SU-DHL-6 (cell line): ENCODE results near the gene AKT1S1.
A peak's percentile ranks its signal among the peaks of the same experiment; 100 is the strongest.

Experiments
- H2AFZ ChIP-seq: fragments of 200-600 bp; sonication (generic); 2 replicates; pipeline ENCODE4 v1.6.1; 2014; ENCODE audit warnings: low read depth, mild to moderate bottlenecking, moderate library complexity, mixed read lengths, antibody characterized with exemption, low read length; ENCODE audit not compliant: severe bottlenecking
- H3F3A ChIP-seq: fragments of 200-600 bp; shearing (Covaris generic); 2 replicates; pipeline ENCODE4 v1.6.0; 2016; ENCODE audit warnings: antibody characterized with exemption, mild to moderate bottlenecking; ENCODE audit not compliant: insufficient read depth
- H3K27ac ChIP-seq: fragments of 200-600 bp; sonication (generic); 2 replicates; pipeline ENCODE4 v1.5.1; 2016; ENCODE audit warnings: low read depth, mild to moderate bottlenecking, low read length, moderate library complexity, mixed read lengths
- H3K27me3 ChIP-seq: fragments of 200-600 bp; sonication (generic), shearing (Covaris generic); 2 replicates; pipeline ENCODE4 v1.6.0; 2014; ENCODE audit warnings: mild to moderate bottlenecking, low read length
- H3K36me3 ChIP-seq: fragments of 200-600 bp; sonication (generic); 2 replicates; pipeline ENCODE4 v1.6.1; 2014; ENCODE audit warnings: mild to moderate bottlenecking, low read length, mixed read lengths
- H3K4me2 ChIP-seq: fragments of 300-600, 200-600 bp; shearing (Covaris generic), sonication (generic); 2 replicates; pipeline ENCODE4 v1.6.0; 2014; ENCODE audit warnings: low read length, low read depth, mild to moderate bottlenecking; ENCODE audit not compliant: poor library complexity, severe bottlenecking
- H3K4me3 ChIP-seq: fragments of 200-600 bp; sonication (generic); 2 replicates; pipeline ENCODE4 v1.5.1; 2014; ENCODE audit warnings: antibody characterized with exemption, low read length, mild to moderate bottlenecking, mixed read lengths; ENCODE audit not compliant: insufficient read depth, poor library complexity, severe bottlenecking
- H3K79me2 ChIP-seq: fragments of 200-600 bp; sonication (generic); 2 replicates; pipeline ENCODE4 v1.6.1; 2014; ENCODE audit warnings: mild to moderate bottlenecking, low read length, moderate library complexity; ENCODE audit not compliant: insufficient read depth
- H3K9ac ChIP-seq: fragments of 200-600 bp; sonication (generic); 2 replicates; pipeline ENCODE4 v1.7.0; 2014; ENCODE audit warnings: mild to moderate bottlenecking, low read length
- H3K9me2 ChIP-seq: fragments of 200-600 bp; sonication (generic); replicated peaks from 2 replicates; pipeline ENCODE4 v1.6.1; 2014; ENCODE audit warnings: low read length; ENCODE audit not compliant: insufficient read depth
- H3K9me3 ChIP-seq: fragments of 200-600 bp; sonication (generic); 2 replicates; pipeline ENCODE4 v1.6.1; 2014; ENCODE audit warnings: low read length, mixed read lengths; ENCODE audit not compliant: insufficient read depth
- H4K20me1 ChIP-seq: fragments of 200-600 bp; sonication (generic); 2 replicates; pipeline ENCODE4 v1.6.1; 2014; ENCODE audit warnings: low read depth, mild to moderate bottlenecking, antibody characterized with exemption, low read length, moderate library complexity, mixed read lengths
- EZH2phosphoT487 ChIP-seq: fragments of 200-600 bp; sonication (generic), shearing (Covaris generic); conservative IDR thresholded peaks from 2 replicates; pipeline ENCODE4 v1.6.1; 2018; ENCODE audit warnings: mild to moderate bottlenecking, antibody characterized with exemption, low read length, moderate library complexity, mixed read lengths
- TF ChIP-seq, protein P1 (sequence below): fragments of 200-600 bp; sonication (generic); IDR thresholded peaks from one replicate; pipeline ENCODE4 v1.5.1; 2017; ENCODE audit warnings: antibody characterized with exemption, mild to moderate bottlenecking, low read length, moderate library complexity; ENCODE audit not compliant: insufficient read depth, poor library complexity, severe bottlenecking

Gene AKT1S1

DNA sequence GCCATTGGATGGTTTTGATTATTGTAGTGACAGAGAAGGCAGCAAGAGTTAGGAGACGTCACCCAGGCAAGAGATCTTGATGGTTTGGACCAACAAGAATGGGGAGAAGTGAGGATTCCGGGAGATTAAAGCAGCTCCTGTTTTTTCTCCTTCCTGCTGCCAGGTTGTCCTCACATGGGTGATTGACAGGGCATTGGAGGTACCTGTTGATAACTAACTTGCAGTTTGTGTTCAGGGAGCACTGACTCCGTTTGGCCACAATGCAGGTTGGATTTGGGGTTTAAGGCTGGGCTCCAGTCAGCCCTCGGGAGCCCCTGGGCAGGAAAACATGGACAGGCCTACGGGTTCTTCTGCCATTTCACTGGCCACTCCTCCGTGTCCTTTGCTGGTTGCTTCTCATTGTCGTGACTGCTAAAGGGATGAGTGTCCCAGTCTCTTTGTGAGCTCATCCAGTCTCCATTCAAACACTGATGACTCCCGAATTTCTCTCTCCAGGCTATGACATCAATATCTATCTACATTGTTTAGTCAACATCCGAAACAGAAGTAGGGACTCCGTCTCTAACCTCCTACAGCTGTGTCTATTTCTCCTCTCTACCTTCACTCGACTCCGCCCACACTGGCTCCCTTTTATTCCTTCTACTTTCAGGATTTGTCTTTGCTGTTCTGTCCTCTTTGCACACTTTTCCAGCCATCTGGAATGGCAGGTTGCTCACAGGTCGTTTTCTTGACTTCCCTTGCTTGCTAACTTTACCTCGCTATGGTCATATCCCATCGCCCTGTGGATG lies 27.5 kb downstream of the AKT1S1 start:
- no peak overlapping the region for H3K27ac ChIP-seq
- peaks cover 7% of the 10 kb centered on the region; the same call in 1 of the 2 replicates for H3K79me2 ChIP-seq
- no peaks in the 10 kb centered on the region for H3K9me3 ChIP-seq
- H3K9ac ChIP-seq: no peak overlapping the region
- 0 out of 2 replicates have a peak, but pooled peaks cover 3% of the 10 kb centered on the region for H4K20me1 ChIP-seq
- H3K27me3 ChIP-seq: no peaks in the 10 kb centered on the region
- H3K4me3 ChIP-seq: no peak overlapping the region
- H3K36me3 ChIP-seq: no peaks in the 10 kb centered on the region
- H2AFZ ChIP-seq: no peak overlapping the region
- H3K9me2 ChIP-seq: no peaks in the 10 kb centered on the region
- no peak for TF ChIP-seq EZH2phosphoT487
- TF ChIP-seq, protein P1, sequence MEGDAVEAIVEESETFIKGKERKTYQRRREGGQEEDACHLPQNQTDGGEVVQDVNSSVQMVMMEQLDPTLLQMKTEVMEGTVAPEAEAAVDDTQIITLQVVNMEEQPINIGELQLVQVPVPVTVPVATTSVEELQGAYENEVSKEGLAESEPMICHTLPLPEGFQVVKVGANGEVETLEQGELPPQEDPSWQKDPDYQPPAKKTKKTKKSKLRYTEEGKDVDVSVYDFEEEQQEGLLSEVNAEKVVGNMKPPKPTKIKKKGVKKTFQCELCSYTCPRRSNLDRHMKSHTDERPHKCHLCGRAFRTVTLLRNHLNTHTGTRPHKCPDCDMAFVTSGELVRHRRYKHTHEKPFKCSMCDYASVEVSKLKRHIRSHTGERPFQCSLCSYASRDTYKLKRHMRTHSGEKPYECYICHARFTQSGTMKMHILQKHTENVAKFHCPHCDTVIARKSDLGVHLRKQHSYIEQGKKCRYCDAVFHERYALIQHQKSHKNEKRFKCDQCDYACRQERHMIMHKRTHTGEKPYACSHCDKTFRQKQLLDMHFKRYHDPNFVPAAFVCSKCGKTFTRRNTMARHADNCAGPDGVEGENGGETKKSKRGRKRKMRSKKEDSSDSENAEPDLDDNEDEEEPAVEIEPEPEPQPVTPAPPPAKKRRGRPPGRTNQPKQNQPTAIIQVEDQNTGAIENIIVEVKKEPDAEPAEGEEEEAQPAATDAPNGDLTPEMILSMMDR: no peak
- H3F3A ChIP-seq: peaks cover 15% of the 10 kb centered on the region
- peak overlapping the region; percentile 57 for H3K4me2 ChIP-seq

DNA sequence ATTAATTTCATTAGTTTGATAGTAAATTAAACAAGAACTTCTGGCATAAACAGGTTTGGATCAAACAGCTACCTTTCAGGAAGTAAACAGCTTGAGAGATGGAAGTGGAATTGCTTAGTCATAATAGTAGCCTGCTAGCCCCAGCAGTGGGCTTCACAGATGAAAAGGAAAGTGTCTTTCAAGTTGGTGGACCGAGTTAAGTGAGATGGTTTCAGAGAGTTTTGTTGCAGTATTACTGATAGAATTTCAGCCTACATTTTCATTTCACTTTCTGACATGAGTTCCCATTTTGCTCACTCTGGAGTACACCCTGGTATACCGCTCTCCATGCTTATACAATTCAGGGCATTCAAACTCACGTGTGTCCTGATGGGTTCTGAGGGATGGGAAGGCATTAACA lies 28.2 kb downstream of the AKT1S1 start:
- Histone ChIP-seq H2AFZ (no peak overlapping the region), H3F3A (peaks cover 15% of the 10 kb centered on the region), H3K4me3 (no peak overlapping the region), H3K27me3 (no peaks in the 10 kb centered on the region), H4K20me1 (0 out of 2 replicates have a peak, but pooled peaks cover 3% of the 10 kb centered on the region), H3K79me2 (peaks cover 6% of the 10 kb centered on the region; the same call in 1 of the 2 replicates), H3K36me3 (no peaks in the 10 kb centered on the region), H3K9me3 (no peaks in the 10 kb centered on the region), H3K9me2 (no peaks in the 10 kb centered on the region), H3K27ac (no peak overlapping the region), H3K9ac (no peak overlapping the region), H3K4me2 (no peak overlapping the region)
- TF ChIP-seq, protein P1: no peak
- TF ChIP-seq EZH2phosphoT487: no peak

DNA sequence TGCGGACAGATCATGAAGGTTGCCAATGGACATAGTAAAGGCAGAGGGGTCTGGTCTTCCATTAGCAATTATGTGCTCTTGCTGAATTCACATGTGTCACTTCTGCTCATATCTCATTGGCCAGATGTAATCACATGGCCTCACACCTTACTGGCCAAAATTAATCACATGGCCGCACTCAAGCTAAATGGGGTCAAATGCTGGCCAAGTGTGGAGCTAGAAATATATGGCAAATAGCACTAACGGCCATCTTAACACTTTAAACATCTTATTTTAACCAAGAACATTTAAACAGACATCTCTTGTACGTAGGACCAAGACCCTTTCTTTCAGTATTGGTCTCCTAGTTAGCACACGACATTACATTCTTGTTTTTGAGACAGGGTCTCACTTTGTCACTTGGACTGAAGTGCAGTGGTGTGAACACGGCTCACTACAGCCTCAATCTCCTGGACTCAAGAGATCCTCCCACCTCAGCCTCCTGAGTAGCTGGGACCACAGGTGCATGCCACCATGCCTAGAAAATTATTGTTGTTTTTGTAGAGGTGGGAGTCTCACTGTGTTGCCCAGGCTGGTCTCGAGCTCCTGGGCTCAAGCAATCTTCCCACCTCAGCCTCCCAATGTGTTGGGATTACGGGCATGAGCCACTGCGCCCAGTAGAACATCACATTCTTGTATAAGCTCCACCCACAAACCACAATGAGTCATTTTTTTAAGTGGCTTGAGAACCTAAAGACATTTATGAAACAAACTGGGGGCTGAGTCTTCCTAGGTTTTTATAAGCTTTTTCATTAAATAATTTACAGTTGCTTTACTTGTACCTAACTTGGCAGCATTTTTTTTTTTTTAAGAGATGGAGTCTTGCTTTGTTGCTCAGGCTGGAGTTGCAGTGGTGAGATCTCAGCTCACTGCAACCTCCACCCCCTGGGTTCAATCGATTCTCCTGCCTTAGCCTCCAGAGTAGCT lies 29.1 kb downstream of the AKT1S1 start:
- no peaks in the 10 kb centered on the region for H3K27me3 ChIP-seq
- H3F3A ChIP-seq: peaks cover 17% of the 10 kb centered on the region
- no peaks in the 10 kb centered on the region for H4K20me1 ChIP-seq
- H3K4me3 ChIP-seq: no peak overlapping the region
- H3K9me2 ChIP-seq: no peaks in the 10 kb centered on the region
- TF ChIP-seq EZH2phosphoT487: no peak
- TF ChIP-seq, protein P1: no peak
- H2AFZ ChIP-seq: no peak overlapping the region
- no peaks in the 10 kb centered on the region for H3K79me2 ChIP-seq
- H3K36me3 ChIP-seq: no peaks in the 10 kb centered on the region
- H3K9ac ChIP-seq: no peak overlapping the region
- H3K4me2 ChIP-seq: no peak overlapping the region
- H3K9me3 ChIP-seq: no peaks in the 10 kb centered on the region
- H3K27ac ChIP-seq: no peak overlapping the region
